GM18858 (cell line): ENCODE results near the gene RAP1GDS1.
"Not testable (repeated sequence)": the region's sequence is repeated elsewhere in the genome, so short reads cannot be mapped to it uniquely, and the experiment has no call there.

Experiments used
- ATAC-seq: cut with Tn5 transposase; IDR thresholded peaks from one replicate; pipeline ENCODE4 v1.9.1; 2021; ENCODE audit not compliant: unreplicated experiment

Gene RAP1GDS1

GRCh38 chr4:98343626-98344025, 82.4 kb downstream of the RAP1GDS1 start:
- ATAC-seq, result no peak

- no peak for ATAC-seq
These were observed 84.7 kb downstream of the RAP1GDS1 start for GRCh38 chr4:98345838-98346237.

DNA sequence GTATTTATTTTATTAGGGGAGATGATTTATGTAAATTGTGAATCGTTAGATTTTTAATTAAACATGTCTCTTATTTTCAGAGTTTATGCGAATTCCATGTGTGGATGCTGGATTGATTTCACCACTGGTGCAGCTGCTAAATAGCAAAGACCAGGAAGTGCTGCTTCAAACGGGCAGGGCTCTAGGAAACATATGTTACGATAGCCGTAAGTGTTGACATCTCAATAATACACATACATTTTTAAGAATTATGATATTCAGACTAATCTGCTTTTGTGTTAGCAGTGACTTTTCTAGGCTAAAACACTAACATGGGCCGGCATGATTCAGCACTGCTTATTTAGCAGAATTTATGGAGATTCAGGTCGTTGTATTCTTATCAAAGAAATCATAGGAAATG, 91.2 kb downstream of the RAP1GDS1 start:
- ATAC-seq, result no peak

GRCh38 chr4:98352940-98353339, 91.8 kb downstream of the RAP1GDS1 start:
- peak; percentile 71 for ATAC-seq

- ATAC-seq, result no peak
These were observed 97.6 kb downstream of the RAP1GDS1 start for GRCh38 chr4:98358630-98359248.

DNA sequence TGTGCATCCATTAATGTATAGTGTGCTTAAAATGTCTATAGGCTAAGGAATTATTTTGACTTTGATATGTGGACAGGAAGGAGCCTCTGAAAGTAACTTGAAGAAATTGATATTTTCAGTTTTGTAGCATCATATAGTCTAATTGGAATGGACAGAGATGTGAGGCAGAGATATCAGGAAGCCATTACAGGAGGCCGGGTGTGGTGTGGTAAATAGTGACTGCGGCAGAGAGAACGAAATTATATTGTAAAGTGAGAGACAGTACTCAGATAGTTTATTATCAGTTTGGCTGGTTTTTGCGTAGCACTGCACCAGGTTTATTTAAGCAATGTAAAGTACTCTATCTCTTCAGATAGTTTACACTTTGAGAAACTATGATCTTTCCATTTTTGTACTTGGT, 98.5 kb downstream of the RAP1GDS1 start:
- no peak for ATAC-seq

GRCh38 chr4:98363431-98363830, 102.2 kb downstream of the RAP1GDS1 start:
- ATAC-seq, result no peak

GRCh38 chr4:98366275-98366674, 105.1 kb downstream of the RAP1GDS1 start:
- not testable (repeated sequence) for ATAC-seq

GRCh38 chr4:98368000-98368399, 106.8 kb downstream of the RAP1GDS1 start:
- not testable (repeated sequence) for ATAC-seq

- no peak for ATAC-seq
These were observed 108.1 kb downstream of the RAP1GDS1 start for GRCh38 chr4:98369322-98369721.

GRCh38 chr4:98374643-98375042, 113.5 kb downstream of the RAP1GDS1 start:
- ATAC-seq, result no peak

- peak; percentile 40 for ATAC-seq
These were observed 116.4 kb downstream of the RAP1GDS1 start for GRCh38 chr4:98377559-98377958.

- ATAC-seq, result no peak
These were observed 120.1 kb downstream of the RAP1GDS1 start for GRCh38 chr4:98381306-98381705.

GRCh38 chr4:98383431-98384106, 122.4 kb downstream of the RAP1GDS1 start:
- ATAC-seq, result no peak

GRCh38 chr4:98385831-98386230, 124.6 kb downstream of the RAP1GDS1 start:
- no peak for ATAC-seq

DNA sequence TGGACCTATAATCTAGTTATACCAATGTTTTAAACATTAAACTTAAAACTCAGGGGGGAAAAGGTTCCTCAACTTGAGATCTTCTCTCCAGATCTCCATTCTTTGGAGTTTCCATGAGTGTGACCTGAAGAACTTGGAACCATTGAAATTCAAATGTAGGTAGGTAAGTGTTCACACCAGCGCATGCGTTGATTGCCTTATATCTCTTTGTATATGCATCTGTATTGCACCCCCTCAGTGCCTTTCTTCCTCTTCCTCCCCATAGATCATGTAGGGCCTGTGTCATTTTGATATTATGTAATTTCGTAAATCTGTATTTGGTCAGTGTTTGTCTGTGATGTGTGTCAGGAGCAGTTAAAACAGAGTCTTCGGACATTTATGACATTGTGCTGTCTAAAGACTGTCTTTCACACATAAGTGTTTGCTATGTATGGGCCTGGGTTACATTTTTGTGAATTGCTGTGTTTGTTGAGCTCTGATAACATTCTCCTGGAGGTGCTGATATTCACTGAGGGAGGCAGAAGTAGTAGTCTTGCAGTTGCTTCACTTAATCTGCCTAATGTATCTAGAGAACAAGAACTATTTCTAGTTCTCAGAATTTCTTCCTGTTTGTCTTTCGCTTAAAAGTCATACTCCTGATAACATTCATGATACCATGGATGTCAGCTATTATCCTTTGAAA, 126.3 kb downstream of the RAP1GDS1 start:
- ATAC-seq, result no peak

- ATAC-seq, result no peak
These were observed 132.9 kb downstream of the RAP1GDS1 start for GRCh38 chr4:98394134-98394533.

DNA sequence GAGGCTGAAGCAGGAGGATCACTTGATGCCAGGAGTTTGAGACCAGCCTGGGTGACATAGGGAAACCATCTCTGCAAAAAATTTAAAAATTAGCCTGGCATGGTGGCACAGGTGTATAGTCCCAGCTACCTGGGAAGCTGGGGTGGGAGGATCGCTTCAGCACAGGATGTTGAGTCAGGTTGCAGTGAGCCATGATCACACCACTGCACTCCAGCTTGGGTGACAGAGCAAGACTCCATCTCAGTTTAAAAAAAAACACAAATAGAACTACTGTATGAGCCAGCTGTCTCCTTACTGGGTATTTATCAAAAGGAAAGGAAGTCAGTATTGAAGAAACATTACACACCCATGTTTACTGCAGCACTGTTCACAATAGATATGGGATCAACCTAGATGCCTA, 138.7 kb downstream of the RAP1GDS1 start:
- no peak for ATAC-seq

DNA sequence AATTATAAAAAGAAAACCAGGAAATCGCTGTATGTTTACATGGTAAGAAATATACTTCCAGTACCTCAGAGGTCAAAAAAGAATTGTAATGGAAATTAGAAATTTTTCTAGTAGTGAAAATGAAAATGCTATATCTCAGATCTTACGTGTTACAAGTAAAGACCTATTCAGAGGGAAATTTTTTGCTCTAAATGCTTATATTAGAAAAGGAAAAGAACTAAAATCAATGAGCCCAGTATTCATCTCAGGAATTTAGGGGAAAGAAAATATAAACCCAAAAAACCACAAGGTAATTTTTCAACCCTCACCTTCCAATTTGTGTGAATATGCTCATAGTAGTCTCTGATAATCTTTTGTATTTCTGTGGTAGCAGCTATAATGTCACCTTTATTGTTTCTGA, 145.6 kb downstream of the RAP1GDS1 start:
- peak; percentile 75 for ATAC-seq

GRCh38 chr4:98411731-98412130, 150.5 kb downstream of the RAP1GDS1 start:
- no peak for ATAC-seq

GRCh38 chr4:98416844-98417243, 155.7 kb downstream of the RAP1GDS1 start:
- no peak for ATAC-seq

DNA sequence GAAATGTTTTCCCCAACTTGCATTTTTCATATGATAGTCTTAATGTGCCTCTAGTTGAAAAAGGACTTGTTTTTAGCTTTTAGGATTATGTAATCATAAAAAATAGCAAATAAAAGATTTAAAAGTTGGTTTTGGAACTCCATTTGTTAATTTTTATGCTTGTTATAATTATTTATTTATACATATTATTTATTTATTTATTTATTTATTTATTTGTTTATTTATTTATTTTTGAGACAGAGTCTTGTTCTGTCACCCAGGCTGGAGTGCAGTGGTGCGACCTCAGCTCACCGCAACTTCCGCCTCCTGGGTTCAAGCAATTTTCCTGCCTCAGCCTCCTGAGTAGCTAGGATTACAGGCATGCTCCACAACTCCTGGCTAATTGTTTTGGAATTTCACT, 159.0 kb downstream of the RAP1GDS1 start:
- not testable (repeated sequence) for ATAC-seq
